CD4-positive, alpha-beta T cell treated with Interleukin-4 for 4 hours (primary cell): Measurements from ENCODE around the gene MTG1.

ENCODE experiments used
- DNase-seq: peaks from one replicate; pipeline ENCODE4 v3.0.0-alpha.2; 2020

The MTG1 gene, protein sequence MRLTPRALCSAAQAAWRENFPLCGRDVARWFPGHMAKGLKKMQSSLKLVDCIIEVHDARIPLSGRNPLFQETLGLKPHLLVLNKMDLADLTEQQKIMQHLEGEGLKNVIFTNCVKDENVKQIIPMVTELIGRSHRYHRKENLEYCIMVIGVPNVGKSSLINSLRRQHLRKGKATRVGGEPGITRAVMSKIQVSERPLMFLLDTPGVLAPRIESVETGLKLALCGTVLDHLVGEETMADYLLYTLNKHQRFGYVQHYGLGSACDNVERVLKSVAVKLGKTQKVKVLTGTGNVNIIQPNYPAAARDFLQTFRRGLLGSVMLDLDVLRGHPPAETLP

DNA sequence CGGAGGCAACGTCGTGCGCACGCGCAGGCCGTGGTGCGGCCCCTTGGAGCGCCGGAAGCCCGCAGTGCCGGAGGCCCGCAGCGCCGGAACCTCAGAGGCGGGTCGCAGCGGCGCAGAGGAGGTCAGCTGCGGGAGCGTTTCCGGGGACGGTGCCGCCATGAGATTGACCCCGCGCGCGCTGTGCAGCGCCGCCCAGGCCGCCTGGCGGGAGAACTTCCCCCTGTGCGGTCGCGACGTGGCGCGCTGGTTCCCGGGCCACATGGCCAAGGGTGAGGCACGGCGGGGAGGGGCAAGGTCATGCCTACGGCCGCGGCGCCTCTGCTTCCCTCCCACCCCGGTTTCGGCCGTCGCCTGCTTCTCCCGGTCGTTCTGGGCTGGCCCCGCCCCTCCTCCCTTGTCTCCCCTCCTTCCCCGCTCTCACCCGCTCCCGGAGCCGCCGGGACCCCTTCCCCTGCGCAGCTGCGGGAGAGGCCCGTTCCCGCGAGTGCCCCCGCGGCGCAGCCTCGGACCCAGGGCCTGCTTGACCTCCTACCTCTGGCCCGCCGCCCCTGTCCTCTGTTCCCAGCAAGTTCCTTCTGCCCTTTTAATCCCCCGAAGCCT is at the start of gene MTG1:
Gene MTG1 (plus strand): TSS at position 94 of the 600 bp plus-strand sequence. CDS start 64 bp downstream, at position 158.
- peak; percentile 89 for DNase-seq

DNA sequence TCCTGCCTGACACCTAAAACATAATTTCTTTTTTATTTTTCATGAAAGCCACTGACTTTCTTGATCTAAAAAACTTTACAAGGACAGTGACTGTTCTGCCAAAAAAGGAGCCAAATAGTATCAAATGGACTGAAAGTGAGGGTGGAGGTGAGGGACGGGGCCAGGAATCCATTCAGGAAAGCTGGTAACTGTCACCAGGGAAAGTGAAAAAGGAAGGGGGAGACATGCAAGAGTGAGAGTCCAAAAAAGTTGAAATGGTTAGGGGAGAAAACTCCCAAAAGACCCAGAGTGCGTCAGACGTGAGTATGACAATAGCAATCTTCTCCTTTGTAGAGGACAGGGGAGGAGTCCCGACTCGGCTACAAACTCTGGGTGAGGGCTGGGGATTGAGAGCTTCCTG is 49.7 kb upstream of the MTG1 start:
- DNase-seq, result no peak

- no peak for DNase-seq
Observed at GRCh38 chr10:133346413-133346812, 47.5 kb upstream of the MTG1 start.

DNA sequence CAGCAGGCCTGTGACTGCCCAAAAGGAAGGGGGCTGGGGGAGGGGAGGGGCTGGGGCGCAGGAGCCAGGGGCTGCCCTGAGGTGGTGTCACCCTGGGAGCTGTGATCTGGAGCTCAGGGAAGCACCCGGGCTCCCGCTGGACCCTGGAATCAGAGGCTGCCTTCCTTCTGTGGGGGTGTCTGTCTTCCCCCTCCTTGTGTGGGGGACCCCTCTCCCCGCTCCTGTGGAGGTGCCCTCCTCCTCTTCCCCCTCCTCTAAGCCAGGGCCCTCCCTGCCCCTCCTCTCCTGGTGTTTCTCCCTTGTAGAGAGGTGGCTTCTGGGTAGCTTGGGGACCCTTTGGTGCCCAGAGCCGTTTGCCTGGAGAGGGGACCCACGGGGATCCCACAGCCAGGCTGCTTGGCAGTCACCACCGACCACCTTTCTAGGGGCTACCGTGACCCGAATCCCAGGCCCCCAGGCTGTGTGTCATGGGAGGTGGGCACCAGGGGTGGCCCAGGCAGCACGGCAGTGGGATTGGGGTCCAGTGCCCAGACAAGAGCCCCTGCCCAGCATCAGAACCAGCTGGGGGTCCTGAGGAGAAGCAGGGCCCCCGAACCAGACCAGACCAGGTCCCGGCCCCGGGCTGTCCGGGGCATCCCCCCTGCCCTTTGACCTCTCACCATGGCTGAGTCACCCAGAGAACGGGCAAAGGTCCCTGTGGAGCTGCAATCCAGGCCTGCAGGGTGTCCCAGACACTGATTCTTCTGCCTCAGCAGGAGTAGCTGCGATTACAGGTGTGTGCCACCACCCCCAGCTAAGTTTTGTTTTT is 46.0 kb upstream of the MTG1 start:
- DNase-seq, result no peak

DNA sequence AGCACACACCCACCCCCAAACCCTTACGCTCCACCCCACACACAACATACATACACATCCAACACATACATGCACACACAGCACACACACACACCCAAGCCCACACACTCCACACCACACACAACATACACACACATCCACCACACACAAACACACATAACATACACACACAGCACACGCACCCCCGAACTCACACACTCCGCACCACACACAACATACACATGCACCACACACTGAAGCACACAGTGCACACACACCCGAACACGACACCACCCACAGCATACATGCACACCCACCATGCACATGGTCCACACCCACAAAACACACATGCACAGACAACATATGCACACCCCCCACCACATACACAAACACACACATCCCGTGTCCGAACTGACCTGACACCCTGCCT is 44.8 kb upstream of the MTG1 start:
- DNase-seq, result no peak

DNA sequence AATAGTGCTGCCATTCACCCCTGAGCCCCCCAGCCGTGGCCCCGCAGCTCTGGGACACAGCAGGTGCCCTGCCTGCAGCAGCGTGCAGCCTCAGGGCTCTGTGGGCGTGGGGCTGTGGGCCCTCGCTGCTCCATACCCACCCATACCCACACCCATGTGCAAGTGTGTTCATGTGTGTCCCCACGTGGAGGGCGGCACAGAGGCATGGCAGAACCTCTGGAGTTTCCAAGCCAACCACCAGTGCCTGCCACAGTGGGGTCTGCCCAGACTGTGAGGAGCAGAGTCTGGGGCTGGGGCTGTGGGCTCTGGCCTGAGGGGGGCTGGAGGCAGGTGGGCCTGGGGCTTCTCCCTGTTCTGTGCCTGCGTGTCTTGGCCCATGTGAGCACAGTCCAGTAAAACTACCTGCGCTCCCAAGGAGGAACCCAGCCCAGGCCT is 44.4 kb upstream of the MTG1 start:
- DNase-seq, result no peak

DNA sequence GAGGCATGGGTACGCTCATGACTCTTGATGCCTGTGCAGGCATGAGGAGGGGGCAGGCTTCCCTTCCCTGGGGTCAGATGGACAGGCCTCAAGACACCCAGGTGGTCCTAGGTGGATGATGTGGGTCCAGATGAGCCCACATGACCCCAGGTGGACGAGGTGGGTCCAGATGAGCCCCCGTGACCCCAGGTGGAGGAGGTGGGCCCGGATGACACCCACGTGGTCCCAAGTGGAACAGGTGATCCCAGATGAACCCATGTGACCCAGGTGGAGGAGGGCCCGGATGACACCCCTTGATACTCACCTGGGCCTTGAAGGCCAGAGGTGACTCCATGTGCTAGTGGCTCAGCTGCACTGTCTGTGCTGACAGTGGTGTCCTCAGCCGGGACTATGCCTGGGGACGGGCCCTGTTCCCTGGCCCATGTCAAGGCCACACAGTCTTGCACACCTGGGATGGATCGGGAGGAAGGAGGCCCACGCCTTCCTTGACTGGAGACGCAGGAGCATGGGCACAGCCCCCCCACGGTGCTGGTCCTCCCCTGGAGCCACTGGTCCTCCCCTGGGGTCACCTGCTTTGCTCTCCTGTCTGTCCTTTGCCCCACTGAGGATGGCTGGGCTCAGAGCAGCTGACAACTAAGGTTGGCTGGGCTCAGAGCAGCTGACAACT is 43.5 kb upstream of the MTG1 start:
- DNase-seq, result no peak

DNA sequence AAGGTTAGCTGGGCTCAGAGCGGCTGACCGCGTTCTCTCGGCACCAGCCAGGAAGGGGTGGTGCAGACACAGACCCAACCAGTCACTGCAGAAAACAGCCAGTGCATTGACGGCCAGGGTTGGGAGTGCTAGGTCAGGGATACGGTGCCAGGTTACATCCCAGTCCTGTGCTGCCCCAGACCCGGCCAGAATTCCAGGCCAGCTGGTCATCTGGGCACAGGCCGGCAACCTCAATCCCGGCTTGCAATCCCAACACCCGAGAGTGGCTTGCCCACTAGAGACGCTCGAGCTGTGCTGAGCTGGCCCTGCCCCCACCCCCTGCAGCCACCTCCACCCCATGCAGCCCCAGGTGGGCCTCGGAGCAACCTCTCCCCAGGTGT is 43.0 kb upstream of the MTG1 start:
- DNase-seq, result no peak

DNA sequence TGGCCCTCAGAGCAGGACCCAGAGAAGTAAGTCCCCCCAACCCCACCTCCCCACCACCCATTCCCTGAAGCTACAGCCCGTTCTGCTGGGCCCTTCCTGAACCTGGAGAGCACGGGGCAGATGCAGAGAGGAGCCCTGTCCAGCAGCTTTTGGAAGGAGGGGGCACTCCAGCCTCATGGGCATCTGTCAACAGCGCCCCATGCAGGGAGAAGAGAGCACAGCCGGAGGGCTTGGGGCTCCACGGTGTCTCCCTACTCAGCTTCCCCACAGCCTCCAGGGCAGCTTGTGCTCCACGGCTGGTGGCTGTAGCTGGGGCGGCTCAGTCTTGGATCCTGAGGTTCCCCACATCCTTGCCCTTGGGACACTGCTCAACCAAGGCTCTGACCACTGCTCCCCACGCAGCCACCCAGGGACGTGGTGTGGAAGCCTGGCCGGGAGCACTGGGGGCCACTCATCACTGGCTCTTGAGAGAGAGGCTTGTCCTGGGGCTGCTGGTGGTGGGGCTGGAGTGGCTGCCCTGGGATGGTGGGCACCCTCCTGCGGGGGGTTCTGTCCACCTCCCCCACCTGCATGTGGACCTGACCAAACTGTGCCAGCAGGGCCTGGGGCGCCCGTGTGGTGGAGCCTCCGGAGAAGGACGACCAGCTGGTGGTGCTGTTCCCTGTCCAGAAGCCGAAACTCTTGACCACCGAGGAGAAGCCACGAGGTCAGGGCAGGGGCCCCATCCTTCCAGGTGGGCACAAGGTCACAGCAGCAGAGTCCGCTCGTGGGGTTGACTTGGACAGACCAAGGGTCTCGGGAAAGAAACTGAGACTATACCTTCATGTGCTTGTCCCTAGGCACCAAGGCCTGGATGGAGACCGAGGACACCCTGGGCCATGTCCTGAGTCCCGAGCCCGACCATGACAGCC is 42.3 kb upstream of the MTG1 start:
- no peak for DNase-seq

DNA sequence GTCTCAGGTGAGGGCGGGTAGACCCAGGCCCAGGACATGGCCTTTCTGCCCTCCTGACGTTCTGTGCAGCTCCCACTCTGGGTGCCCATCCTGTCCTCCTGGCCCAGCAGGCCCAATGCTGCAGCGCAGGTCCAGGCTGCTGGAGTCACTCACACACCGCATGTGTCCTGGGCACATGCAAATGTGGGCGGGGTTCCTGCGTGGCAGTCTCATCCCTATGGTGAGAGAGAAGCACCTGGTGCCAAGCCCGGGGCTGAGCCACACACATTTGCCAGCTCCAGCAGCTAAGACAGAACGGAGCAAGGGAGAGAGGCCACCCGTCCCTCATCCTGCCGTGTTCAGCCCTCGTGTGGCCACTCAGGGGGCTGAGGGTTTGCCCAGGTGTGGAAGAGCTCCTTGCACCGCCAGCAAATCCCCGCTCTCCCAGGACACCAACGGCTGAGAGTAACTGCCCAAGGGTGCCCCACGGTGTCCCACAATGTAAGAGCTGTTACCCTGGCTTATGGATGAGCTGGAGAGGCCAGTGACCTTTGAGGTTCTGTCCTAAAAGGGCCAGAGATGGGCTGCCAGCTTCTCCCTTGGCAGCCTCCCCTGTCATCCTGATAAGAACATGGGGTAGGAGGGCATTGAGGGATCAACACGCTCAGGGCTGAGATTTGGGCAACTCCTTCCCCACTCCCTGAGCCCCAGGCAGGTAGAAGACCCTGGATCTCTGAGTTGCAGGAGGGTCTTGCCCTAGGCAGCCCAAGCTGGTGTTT is 40.6 kb upstream of the MTG1 start:
- no peak for DNase-seq

DNA sequence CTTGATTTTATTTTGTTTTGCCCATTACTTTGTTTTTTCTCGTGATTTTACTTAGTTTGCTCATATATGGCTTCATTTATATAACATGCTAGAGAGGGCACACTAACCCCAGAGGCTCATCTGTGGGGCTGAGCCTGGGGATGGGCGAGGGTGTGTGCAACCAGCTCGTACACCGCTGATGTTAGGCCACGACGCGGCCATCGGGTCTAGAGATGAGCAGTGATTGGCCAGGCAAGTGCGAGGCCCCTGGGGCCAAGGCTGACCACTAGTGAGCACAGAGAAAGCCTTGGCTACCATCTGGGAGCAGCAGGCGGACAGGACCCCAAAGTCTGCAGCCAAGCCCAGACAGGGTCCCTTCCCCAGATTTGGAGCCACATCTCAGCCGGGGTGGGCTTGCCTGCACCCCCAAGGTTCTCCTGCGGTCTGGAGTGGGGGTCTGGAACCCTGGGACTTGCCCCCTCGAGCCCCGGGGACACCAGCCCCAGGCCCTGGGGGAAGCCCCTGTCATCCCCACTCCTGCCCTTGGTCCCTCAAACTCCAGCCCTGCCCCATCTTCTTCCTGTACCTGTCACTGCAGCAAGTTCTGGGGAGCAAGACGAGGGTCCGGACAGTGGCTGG is 39.9 kb upstream of the MTG1 start:
- no peak for DNase-seq

GRCh38 chr10:133354672-133355240 is 39.2 kb upstream of the MTG1 start:
- no peak for DNase-seq

DNA sequence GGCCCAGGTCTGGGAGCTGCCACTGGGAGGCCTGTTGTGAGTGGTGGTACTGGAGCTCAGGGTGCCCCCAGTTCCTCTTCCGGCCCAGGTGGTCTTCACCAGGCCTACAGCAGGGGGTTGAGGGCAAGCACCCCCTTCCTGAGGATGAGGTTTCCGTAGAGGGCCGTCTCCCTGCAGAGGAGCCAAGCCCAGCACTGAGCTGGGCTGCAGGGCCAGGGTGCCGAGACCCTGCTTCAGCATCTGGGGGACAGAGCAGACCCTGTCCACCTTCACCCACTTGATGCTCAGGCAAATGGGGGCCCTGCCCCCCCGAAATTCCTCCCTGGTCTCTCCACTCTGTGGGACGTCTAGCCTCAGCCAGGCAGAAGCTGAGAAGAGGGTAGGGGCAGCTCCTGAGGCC is 38.7 kb upstream of the MTG1 start:
- no peak for DNase-seq

DNA sequence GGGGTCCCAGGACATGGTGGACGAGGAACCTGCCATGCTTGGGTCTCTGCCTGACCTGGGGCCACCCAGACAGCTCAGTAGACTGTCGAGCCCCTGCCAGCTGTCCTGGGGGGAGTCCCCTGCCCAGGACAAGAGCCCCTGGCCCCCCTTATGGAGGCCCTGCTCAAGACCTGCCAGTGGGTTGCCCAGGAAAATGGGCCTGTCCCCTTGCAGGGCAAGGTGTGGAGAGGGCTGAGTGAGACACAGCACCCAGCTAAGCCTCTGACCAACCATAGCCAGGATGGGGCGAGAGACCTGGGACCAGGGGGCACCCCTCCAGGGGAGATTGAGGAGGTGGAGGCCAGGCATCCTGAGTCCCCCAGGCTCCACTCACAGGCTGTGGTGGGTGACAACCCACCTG is 38.0 kb upstream of the MTG1 start:
- no peak for DNase-seq

GRCh38 chr10:133356549-133357284 is 37.2 kb upstream of the MTG1 start:
- DNase-seq, result no peak

DNA sequence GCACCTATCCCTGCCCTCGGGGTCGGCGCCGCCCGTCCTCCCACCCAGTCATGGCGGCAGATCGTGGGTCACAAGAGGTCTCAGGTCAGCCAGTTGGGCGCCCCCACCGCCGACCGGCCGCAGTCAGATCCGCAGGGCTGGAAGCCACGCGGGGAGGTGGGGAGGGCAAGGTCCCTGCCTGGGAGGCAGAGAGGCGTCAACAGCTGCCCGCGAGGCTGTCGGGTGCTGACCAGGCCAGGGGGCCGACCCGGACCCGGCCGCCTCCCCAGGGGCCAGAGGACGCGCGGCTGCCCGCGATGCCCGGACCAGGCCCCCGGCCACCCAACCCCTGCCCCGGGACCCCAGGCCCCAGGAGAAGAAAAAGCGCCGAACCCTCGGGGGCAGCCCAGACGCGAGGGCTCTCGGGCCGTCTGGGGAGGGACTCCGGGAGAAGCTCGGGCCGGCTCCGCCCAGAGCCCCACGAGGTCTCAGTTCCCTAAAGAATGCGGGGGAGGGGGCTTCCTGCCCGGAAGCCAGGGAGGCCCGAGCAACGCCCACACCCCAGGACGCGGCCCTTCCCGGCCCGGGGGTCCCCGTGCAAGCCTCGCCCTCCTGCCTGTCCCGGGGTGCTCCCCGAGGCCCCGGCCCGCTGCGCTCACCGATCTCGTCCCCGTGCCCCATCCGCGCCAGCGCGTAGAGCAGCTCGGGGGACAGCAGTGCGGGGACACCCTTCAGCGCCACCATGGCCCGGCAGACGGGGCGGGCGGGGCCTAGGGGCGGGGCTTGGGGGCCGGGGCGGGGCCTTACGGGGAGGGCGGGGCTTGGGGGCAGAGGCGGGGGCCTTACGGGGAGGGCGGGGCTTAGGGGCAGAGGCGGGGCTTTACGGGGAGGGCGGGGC is 36.4 kb upstream of the MTG1 start, which contains the start of gene FUOM:
Gene FUOM (minus strand): TSS at position 735 of the 877 bp plus-strand sequence. CDS start 12 bp downstream, at position 723.
- DNase-seq, result peak; percentile 61

DNA sequence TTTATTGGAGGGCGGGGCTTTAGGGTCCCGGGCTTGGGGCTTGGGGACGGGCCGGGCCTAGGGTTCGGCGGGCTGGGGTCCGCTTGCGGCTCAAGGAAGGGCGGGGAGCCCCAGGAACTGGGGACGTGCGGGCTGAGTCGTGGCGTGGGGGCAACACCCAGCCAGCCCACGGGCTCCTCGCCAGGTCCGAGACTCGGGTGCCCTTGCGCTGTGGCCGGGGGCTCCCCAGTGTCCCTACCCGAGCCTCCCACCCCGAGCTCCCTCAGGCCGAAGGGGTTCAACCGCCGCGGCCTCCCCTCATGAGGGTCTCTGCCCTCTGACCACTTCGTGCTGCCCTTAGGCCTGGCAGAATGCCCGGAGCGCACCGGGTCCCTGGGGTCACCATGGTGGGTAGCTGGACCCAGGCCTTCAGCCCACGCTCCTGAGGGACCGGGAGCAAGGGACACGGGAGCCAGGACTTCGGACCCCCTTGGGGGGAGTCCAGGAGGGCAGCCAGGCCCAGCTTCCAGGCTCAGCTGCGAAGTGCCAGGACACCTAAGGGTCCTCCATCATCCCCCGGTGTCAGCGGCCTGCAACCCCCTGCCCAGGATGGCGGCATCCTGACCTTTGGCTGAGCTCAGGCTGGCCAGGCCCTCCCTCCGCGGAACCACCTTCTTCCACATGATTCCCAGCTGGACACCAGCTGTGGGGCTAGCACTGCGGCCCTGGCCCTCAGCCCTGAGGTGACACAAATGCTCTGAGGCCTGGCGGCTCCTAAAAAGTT is 35.6 kb upstream of the MTG1 start:
- DNase-seq, result no peak

DNA sequence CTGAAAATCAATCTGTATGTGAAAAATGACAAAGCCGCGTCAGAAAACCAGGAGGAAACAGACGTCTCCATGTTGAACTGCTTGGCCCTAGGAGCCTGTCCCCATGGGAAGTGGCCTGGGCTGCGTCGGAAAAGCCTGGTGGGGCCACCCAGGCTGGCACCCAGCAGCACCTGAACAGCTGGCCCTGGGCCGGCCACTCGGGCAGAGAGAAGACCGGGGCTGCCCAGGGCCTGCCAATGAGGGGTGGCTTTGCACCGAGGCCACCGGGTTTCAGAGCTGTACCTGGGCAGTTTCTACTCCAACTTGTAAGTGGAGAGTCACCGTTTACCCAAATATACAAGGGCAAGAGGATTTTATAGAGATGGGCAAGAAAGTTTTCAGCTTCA is 35.0 kb upstream of the MTG1 start:
- DNase-seq, result no peak
